Endothelial cell (in vitro differentiated cells): Measurements from ENCODE around the gene TNFRSF4. TPM values are rescaled to one million over a fixed set of nuclear protein-coding genes. Genes with fewer than 3 reads are reported as not detected.

Source experiments
- DNase-seq: peaks from one replicate; pipeline ENCODE4 v3.0.0; 2021; ENCODE audit warnings: low spot score
- H3K27ac Mint-ChIP-seq: one replicate; pipeline ENCODE4 v1.8.0; 2021; ENCODE audit warnings: mixed read lengths, inconsistent platforms; ENCODE audit not compliant: unreplicated experiment
- H3K27me3 Mint-ChIP-seq: one replicate; pipeline ENCODE4 v1.8.0; 2021; ENCODE audit warnings: mild to moderate bottlenecking, moderate library complexity, mixed read lengths, inconsistent platforms; ENCODE audit not compliant: unreplicated experiment
- H3K36me3 Mint-ChIP-seq: one replicate; pipeline ENCODE4 v1.8.0; 2021; ENCODE audit warnings: mild to moderate bottlenecking, low read depth, mixed read lengths, inconsistent platforms; ENCODE audit not compliant: unreplicated experiment
- H3K4me1 Mint-ChIP-seq: one replicate; pipeline ENCODE4 v1.8.0; 2021; ENCODE audit warnings: mild to moderate bottlenecking, mixed read lengths, inconsistent platforms; ENCODE audit not compliant: unreplicated experiment
- H3K4me3 Mint-ChIP-seq: one replicate; pipeline ENCODE4 v1.8.0; 2021; ENCODE audit warnings: mild to moderate bottlenecking, mixed read lengths, inconsistent platforms; ENCODE audit not compliant: unreplicated experiment
- H3K9me3 Mint-ChIP-seq: one replicate; pipeline ENCODE4 v1.8.0; 2021; ENCODE audit warnings: mixed read lengths, inconsistent platforms; ENCODE audit not compliant: unreplicated experiment
- total RNA-seq: library from RNA; stranded (reverse); fragmentation: NEBNext Ultra II Directional; extraction: Animal tissue kit (Norgen Biotek cat#: 25700); gene quantifications from one replicate; pipeline ENCODE4 v1.2.1, GENCODE V29; 2021; ENCODE audit not compliant: unreplicated experiment
- TF ChIP-seq, protein P1 (sequence below): fragments of 200-600 bp; sonication (generic); IDR thresholded peaks from one replicate; pipeline ENCODE4 v1.5.0; 2021; ENCODE audit warnings: antibody characterized with exemption; ENCODE audit not compliant: unreplicated experiment

TNFRSF4 gene
- total RNA-seq, 1 donor from 2014 or later, result 0.80 TPM

DNA sequence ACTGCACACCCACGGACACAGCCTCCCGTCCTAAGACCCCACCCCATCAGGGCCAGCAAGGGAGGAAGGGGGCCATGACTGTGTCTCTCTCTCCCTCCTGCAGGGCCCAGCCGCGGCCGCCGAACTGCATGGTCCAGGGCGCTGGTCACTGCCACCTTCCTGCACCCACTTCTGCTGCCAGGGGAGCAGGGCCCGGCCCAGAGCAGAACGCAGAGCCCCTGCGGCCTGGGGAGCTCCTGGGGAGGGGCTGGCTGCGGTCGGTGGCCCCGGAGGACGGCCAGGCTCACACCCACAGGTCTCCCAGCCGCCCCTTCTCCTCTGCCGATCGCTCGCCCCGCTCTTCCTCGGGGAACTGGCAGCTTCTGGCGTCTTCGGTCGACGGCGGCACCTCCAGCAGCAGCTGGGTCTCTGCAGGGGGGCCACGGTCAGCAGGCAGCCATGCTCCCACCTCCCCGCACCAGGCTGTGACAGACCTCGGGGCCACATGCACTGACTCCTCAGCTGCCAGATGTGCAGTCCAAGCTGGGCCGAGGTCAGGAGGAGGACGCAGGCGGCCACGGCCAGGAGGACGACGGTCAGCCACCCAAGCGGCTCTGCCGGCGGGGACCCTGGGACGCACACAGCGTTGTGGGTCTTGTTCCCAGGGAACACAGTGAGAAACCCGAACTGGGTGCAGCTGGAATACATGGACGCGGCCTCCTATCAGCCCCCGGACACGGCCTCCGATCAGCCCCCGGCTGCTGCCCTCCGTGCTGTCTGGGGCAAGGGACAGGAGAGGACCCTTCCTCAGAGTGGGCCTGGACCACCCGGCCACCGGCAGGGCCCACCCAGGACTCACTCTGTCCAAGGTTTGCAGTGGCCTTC lies 10.2 kb downstream of the TNFRSF4 start:
- H3K4me3 Mint-ChIP-seq, result no peak overlapping the region
- H3K4me1 Mint-ChIP-seq, result no peaks in the 10 kb centered on the region
- DNase-seq, result peak; percentile 9
- no peak overlapping the region for H3K27ac Mint-ChIP-seq
- H3K9me3 Mint-ChIP-seq, result no peaks in the 10 kb centered on the region
- H3K27me3 Mint-ChIP-seq, result no peaks in the 10 kb centered on the region
- TF ChIP-seq, protein P1, sequence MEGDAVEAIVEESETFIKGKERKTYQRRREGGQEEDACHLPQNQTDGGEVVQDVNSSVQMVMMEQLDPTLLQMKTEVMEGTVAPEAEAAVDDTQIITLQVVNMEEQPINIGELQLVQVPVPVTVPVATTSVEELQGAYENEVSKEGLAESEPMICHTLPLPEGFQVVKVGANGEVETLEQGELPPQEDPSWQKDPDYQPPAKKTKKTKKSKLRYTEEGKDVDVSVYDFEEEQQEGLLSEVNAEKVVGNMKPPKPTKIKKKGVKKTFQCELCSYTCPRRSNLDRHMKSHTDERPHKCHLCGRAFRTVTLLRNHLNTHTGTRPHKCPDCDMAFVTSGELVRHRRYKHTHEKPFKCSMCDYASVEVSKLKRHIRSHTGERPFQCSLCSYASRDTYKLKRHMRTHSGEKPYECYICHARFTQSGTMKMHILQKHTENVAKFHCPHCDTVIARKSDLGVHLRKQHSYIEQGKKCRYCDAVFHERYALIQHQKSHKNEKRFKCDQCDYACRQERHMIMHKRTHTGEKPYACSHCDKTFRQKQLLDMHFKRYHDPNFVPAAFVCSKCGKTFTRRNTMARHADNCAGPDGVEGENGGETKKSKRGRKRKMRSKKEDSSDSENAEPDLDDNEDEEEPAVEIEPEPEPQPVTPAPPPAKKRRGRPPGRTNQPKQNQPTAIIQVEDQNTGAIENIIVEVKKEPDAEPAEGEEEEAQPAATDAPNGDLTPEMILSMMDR, result no peak
- H3K36me3 Mint-ChIP-seq, result no peaks in the 10 kb centered on the region

- Mint-ChIP-seq H3K27me3 (no peaks in the 10 kb centered on the region), H3K4me1 (no peaks in the 10 kb centered on the region), H3K27ac (no peak overlapping the region), H3K36me3 (no peaks in the 10 kb centered on the region), H3K4me3 (no peak overlapping the region), H3K9me3 (no peaks in the 10 kb centered on the region)
- peak; percentile 4 for DNase-seq
- TF ChIP-seq, protein P1, result no peak
These were observed 11.0 kb downstream of the TNFRSF4 start for GRCh38 chr1:1202831-1203560.

DNA sequence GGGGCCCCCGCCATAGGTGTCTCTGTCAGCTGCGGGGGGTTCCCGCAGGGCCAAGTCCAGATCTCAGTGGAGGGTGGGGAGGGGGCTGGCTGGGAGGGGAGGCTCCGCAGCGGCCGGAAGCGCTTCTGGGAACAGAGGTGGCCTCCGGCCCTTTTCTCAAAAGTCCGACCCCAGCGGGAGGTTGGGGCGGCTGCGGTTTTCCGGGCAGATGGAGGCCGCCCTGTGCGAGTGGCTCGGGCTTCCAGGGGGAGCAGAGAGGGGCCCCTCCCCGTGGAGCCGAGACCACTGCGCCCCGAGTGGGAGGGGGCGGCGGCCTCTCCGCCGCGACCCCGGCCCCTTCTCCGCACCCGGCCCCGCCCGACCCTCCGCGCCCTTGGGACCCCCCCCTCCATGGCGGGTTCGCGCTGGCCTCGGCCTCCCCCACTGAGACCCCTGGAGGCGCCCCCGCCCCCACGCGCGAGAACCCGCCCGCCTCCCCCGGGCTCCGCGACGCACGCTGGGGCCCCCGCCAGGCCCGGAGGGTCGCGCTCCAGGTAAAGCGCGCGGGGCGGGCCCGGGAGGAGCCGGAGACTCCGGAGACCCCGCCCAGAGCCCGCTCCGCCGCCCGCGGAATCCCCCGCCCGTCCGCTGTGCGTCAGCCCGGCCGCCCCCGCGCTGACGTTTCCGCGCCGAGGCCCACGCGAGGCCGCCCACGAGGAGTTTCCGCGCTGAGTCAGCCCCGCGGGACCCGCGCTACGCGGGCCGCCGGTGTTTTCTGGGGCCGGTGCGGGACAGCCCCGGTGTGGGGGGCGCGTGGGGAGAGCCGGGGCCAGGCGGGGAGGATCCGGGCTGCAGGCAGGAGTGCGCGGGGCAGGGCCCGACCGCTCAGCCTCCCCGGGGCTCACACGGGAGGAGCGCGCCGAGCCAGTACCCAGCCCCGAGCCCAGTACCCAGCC lies 12.8 kb downstream of the TNFRSF4 start:
- Mint-ChIP-seq H3K27me3 (peaks cover 4% of the 10 kb centered on the region), H3K4me3 (no peak overlapping the region), H3K27ac (no peak overlapping the region), H3K36me3 (no peaks in the 10 kb centered on the region), H3K9me3 (no peaks in the 10 kb centered on the region), H3K4me1 (no peaks in the 10 kb centered on the region)
- peak; percentile 29 for DNase-seq
- TF ChIP-seq, protein P1, result no peak

DNA sequence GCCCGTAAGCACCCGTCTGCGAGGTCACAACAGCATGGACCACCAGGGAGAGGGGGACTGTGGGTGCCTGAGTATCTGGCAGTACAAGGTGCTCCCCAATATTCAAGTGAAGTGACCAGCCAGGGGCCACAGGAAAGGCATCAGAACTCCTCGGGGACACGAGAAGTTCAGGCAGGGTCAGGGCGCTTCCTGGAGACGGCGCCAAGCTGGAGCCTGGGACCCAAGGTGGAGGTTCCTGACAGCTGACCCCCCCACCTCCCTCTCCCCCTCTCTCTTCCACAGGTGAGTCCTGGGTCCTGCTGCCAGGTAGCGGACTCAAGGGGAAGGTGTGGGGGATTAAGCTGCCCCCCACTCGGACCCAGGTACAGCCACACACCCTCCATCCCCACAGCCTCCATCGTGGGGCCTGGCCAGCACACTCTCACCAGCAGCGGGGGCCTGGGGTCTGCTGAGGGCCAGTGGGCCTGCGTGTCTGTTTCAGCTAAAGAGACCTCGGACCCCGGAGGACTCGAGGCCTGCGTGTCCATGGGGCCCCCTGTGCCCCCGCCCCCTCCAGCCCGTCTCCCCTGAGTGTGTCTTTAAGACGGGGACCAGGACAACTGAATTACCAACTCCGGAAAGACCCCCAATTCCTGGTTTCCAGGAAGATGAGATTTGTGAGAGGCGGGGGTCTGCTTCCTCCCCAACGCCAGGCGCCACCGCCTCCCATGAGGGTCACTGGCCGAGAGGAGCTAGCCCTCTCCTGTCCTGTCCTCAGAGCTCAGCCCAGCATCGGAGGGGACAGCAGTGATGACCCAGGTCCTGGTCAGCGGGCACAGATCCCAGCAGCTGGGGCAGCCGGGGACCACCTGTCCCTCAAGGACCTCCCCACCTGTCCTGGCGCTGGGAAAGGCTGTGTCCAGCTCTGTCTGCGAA lies 13.7 kb downstream of the TNFRSF4 start:
- peak; percentile 5 for DNase-seq
- Mint-ChIP-seq H3K4me1 (no peaks in the 10 kb centered on the region), H3K9me3 (no peaks in the 10 kb centered on the region)

More for the DNA sequence above, 13.7 kb downstream of the TNFRSF4 start:
- H3K36me3 Mint-ChIP-seq, result no peaks in the 10 kb centered on the region
- H3K27ac Mint-ChIP-seq, result no peak overlapping the region
- peaks cover 6% of the 10 kb centered on the region for H3K27me3 Mint-ChIP-seq
- H3K4me3 Mint-ChIP-seq, result no peak overlapping the region
- TF ChIP-seq, protein P1, result no peak
